Neural progenitor cell (in vitro differentiated cells): ENCODE measurements around the gene GNG3.

Source experiments
- CTCF ChIP-seq: fragments of 200-600 bp; sonication (generic); IDR thresholded peaks from 2 replicates; pipeline ENCODE4 v1.5.1; 2017; ENCODE audit warnings: antibody characterized with exemption, mild to moderate bottlenecking
- EZH2 ChIP-seq: fragments of 200-600 bp; sonication (generic); IDR thresholded peaks from 2 replicates; pipeline ENCODE4 v1.6.1; 2017; ENCODE audit warnings: antibody characterized with exemption, mild to moderate bottlenecking, moderate library complexity

GRCh38 chr11:62666259-62666926, 41.1 kb upstream of the GNG3 start:
- TF ChIP-seq CTCF = no peak
- TF ChIP-seq EZH2 = no peak
